Activated naive CD4-positive, alpha-beta T cell (primary cell): ENCODE measurements around the gene ENTPD5.
A peak's percentile ranks its signal among the peaks of the same experiment; 100 is the strongest.
"Not testable (repeated sequence)": the region's sequence is repeated elsewhere in the genome, so short reads cannot be mapped to it uniquely, and the experiment has no call there.

Experiments
- DNase-seq, 4 experiments: peaks; one replicate each; lab custom pipeline; 2025; lab: John Stamatoyannopoulos, UW

ENTPD5 gene

GRCh38 chr14:74005664-74006063, 13.4 kb downstream of the ENTPD5 start:
- not testable (repeated sequence) for DNase-seq

- DNase-seq, result no peak
Measured at GRCh38 chr14:73998726-73999125, 20.4 kb downstream of the ENTPD5 start.

- DNase-seq, result no peak
Measured at GRCh38 chr14:73997944-73998447, 21.1 kb downstream of the ENTPD5 start.

GRCh38 chr14:73997108-73997943, 21.8 kb downstream of the ENTPD5 start:
- no peak for DNase-seq

GRCh38 chr14:73996731-73997107, 22.4 kb downstream of the ENTPD5 start:
- no peak for DNase-seq

- no peak for DNase-seq
Measured at GRCh38 chr14:73995977-73996378, 23.1 kb downstream of the ENTPD5 start.

- DNase-seq, result not testable (repeated sequence)
Measured at GRCh38 chr14:73994926-73995325, 24.2 kb downstream of the ENTPD5 start.

GRCh38 chr14:73991092-73991491, 28.0 kb downstream of the ENTPD5 start:
- DNase-seq, result no peak

GRCh38 chr14:73988656-73989055, 30.4 kb downstream of the ENTPD5 start:
- DNase-seq, result not testable (repeated sequence)

- DNase-seq, result no peak
Measured at GRCh38 chr14:73988065-73988464, 31.0 kb downstream of the ENTPD5 start.

GRCh38 chr14:73977896-73978295, 41.2 kb downstream of the ENTPD5 start:
- no peak for DNase-seq

GRCh38 chr14:73976125-73976524, 43.0 kb downstream of the ENTPD5 start:
- no peak for DNase-seq

- no peak for DNase-seq
Measured at GRCh38 chr14:73973497-73973896, 45.6 kb downstream of the ENTPD5 start.

GRCh38 chr14:73968885-73969284, 50.2 kb downstream of the ENTPD5 start:
- no peak for DNase-seq

GRCh38 chr14:73965216-73965615, 53.9 kb downstream of the ENTPD5 start:
- no peak for DNase-seq

GRCh38 chr14:73961192-73961591, 57.9 kb downstream of the ENTPD5 start:
- no peak for DNase-seq

GRCh38 chr14:73958591-73958990, 60.5 kb downstream of the ENTPD5 start:
- no peak for DNase-seq

- no peak for DNase-seq
Measured at GRCh38 chr14:73955674-73956073, 63.4 kb downstream of the ENTPD5 start.

GRCh38 chr14:73953731-73954130, 65.4 kb downstream of the ENTPD5 start:
- DNase-seq, result no peak

- DNase-seq, result peak; percentile 70 to 86 (median 76)
Measured at GRCh38 chr14:73949752-73950734, 69.0 kb downstream of the ENTPD5 start, which contains the start of the genes COQ6 and FAM161B. COQ6 (plus strand) TSS chr14:73950302; CDS start chr14:73950333, 31 bp downstream. FAM161B (minus strand) TSS chr14:73950094; CDS start chr14:73950026, 68 bp downstream.

- no peak for DNase-seq
Measured at GRCh38 chr14:73945159-73945670, 73.9 kb downstream of the ENTPD5 start.
